Gastroesophageal sphincter (tissue), 4 donors: ENCODE data around the gene PHF2. TPM values are rescaled to one million over a fixed set of nuclear protein-coding genes. Genes with fewer than 3 reads are reported as not detected.

Experiments
- ATAC-seq: fragments of 150-250 bp; one replicate; pipeline ENCODE4 v1.9.1; 2016; ENCODE audit warnings: mild to moderate bottlenecking, moderate library complexity
- H3K27ac ChIP-seq, 4 donors: fragments of 200-600 bp; sonication (generic) in 3 of 4; 1 replicate in 3 of 4; 2 replicates in 1 of 4; pipeline ENCODE4 v1.5.1; 2016 to 2019
- H3K27me3 ChIP-seq: fragments of 200-600 bp; sonication (generic); one replicate; pipeline ENCODE4 v1.5.1; 2019
- H3K36me3 ChIP-seq, 2 donors: fragments of 200-600 bp; sonication (generic); one replicate each; pipeline ENCODE4 v1.5.1; 2019; ENCODE audit warnings: control low read depth in 1 of 2
- H3K4me1 ChIP-seq, 3 donors: fragments of 200-600 bp; sonication (generic); 1 replicate in 2 of 3; 2 replicates in 1 of 3; pipeline ENCODE4 v1.5.1; 2016 to 2019; ENCODE audit warnings: control low read depth in 2 of 3
- H3K4me3 ChIP-seq, 2 donors: fragments of 200-600 bp; sonication (generic); one replicate each; pipeline ENCODE4 v1.5.1; 2019; ENCODE audit warnings: mild to moderate bottlenecking in 1 of 2, moderate library complexity in 1 of 2
- H3K9me3 ChIP-seq, 3 donors: fragments of 200-600 bp; sonication (generic); one replicate each; pipeline ENCODE4 v1.5.1; 2017 to 2019; ENCODE audit warnings: control low read depth in 2 of 3
- EP300 ChIP-seq: sonication (generic); formaldehyde crosslinking; IDR thresholded peaks from one replicate; pipeline ENCODE4 v1.6.1; 2017; ENCODE audit warnings: antibody characterized with exemption, mild to moderate bottlenecking
- POLR2A ChIP-seq, 2 donors: fragments of 450-650 bp; IDR thresholded peaks; one replicate each; pipeline ENCODE4 v1.6.1; 2017; ENCODE audit warnings: antibody characterized with exemption in 2 of 2, mild to moderate bottlenecking in 2 of 2, moderate library complexity in 1 of 2
- POLR2AphosphoS5 ChIP-seq: sonication (generic); formaldehyde crosslinking; IDR thresholded peaks from one replicate; pipeline ENCODE4 v1.6.1; 2017; ENCODE audit warnings: antibody characterized with exemption
- WGBS, 2 donors: methylation state at CpG; one replicate each; pipeline ENCODE4 v1.1.5; 2018; ENCODE audit warnings: low coverage in 1 of 2; 5-methylcytosine and 5-hydroxymethylcytosine counted together
- total RNA-seq, 4 donors: library from RNA; depleted of rRNA; stranded (reverse); fragments of >200 nt; gene quantifications; one replicate each; pipeline ENCODE4 v1.1.0, GENCODE V29; 2016
- TF ChIP-seq, protein P1 (sequence below), 4 experiments: fragments of 200-600 bp in 2 of 4; fragments of 450-650 bp in 2 of 4; sonication (generic) in 1 of 4; IDR thresholded peaks; one replicate each; pipeline ENCODE4 v1.5.1; 2017 to 2019; ENCODE audit warnings: antibody characterized with exemption in 4 of 4, mild to moderate bottlenecking in 2 of 4, moderate library complexity in 2 of 4

Gene PHF2
- total RNA-seq, 4 donors from 2014 or later = 37.2 to 51.2 (median 39.2) TPM

GRCh38 chr9:93652604-93653592 lies 76.5 kb downstream of the PHF2 start:
- Histone ChIP-seq H3K27me3 (no peaks in the 10 kb centered on the region), H3K27ac (no peak overlapping the region), H3K4me3 (no peak overlapping the region), H3K36me3 (peaks cover 0 to 100% of the 10 kb centered on the region in 2 donors), H3K4me1 (no peaks in the 10 kb centered on the region), H3K9me3 (no peaks in the 10 kb centered on the region)
- 100% methylated on average over 1 to 3 of the region's 24 CpGs for WGBS, 2 donors
- TF ChIP-seq EP300 = no peak
- TF ChIP-seq POLR2AphosphoS5 = no peak
- no peak for ATAC-seq

DNA sequence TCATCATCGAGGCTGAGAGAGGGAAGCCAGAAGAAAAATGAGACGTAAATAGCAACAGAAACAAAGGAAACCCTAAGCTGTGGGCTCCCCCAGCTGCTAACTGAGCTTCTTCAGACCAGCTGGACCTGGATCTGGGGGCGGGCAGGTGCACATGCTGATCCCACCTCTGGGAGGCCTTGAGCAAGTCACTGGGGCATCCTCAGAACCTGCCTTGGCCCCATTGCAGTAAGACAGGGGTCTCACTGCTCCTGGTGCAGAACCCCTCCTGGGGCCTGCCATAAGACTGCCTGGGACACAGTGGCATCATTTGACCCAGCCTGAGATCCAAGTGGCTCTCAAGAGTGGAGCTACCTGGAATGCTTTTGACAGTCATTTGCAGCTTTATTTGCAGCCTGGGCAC lies 77.4 kb downstream of the PHF2 start:
- H3K27me3 ChIP-seq = no peaks in the 10 kb centered on the region
- no peak overlapping the region for H3K4me3 ChIP-seq
- 64 to 72% methylated on average over 2 of the region's 3 CpGs for WGBS, 2 donors
- ATAC-seq = no peak
- TF ChIP-seq POLR2A (IDR thresholded peaks at IDR 0.05) (no peak), EP300 (no peak), POLR2AphosphoS5 (no peak)
- TF ChIP-seq, protein P1, sequence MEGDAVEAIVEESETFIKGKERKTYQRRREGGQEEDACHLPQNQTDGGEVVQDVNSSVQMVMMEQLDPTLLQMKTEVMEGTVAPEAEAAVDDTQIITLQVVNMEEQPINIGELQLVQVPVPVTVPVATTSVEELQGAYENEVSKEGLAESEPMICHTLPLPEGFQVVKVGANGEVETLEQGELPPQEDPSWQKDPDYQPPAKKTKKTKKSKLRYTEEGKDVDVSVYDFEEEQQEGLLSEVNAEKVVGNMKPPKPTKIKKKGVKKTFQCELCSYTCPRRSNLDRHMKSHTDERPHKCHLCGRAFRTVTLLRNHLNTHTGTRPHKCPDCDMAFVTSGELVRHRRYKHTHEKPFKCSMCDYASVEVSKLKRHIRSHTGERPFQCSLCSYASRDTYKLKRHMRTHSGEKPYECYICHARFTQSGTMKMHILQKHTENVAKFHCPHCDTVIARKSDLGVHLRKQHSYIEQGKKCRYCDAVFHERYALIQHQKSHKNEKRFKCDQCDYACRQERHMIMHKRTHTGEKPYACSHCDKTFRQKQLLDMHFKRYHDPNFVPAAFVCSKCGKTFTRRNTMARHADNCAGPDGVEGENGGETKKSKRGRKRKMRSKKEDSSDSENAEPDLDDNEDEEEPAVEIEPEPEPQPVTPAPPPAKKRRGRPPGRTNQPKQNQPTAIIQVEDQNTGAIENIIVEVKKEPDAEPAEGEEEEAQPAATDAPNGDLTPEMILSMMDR (IDR thresholded peaks at IDR 0.05) = no peak
- no peak overlapping the region for H3K27ac ChIP-seq
- peaks cover 0 to 100% of the 10 kb centered on the region in 2 donors for H3K36me3 ChIP-seq
- no peaks in the 10 kb centered on the region for H3K4me1 ChIP-seq
- H3K9me3 ChIP-seq = no peaks in the 10 kb centered on the region

DNA sequence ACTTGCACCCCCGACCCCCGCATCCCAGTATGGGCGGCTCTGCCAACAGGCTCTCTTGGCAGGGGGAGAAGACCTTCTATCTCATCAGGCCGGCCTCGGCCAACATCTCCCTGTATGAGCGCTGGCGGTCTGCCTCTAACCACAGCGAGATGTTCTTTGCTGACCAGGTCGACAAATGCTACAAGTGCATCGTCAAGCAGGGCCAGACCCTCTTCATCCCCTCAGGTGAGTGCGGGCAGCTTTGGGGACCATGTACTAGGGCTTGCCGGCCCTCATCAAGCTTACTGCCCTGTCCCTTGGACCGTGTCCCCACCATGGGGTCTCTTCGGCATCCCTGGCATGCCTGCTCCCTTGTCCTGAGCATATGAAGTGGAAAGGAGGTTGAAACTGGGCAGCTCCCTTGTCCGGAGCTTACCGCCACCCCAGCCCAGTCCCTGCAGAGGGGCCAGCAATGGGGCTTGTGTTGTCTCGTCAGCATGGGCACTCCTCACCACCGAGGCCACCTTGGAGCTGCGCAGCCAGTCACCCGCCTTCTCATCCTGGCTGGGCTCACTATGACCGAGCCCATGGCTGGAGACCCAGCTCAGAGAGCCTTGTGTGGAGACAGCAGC lies 78.1 kb downstream of the PHF2 start:
- no peak overlapping the region for H3K4me3 ChIP-seq
- 100% methylated on average over 2 of the region's 21 CpGs; no CpG with 5 or more reads in 1 of the 2 donors for WGBS, 2 donors
- H3K27me3 ChIP-seq = no peaks in the 10 kb centered on the region
- H3K36me3 ChIP-seq = peaks cover 0 to 100% of the 10 kb centered on the region in 2 donors
- ATAC-seq = no peak
- no peak overlapping the region for H3K27ac ChIP-seq
- no peaks in the 10 kb centered on the region for H3K9me3 ChIP-seq
- no peaks in the 10 kb centered on the region for H3K4me1 ChIP-seq
- TF ChIP-seq POLR2A (IDR thresholded peaks at IDR 0.05) (no peak), POLR2AphosphoS5 (no peak), EP300 (no peak)
- TF ChIP-seq, protein P1 (IDR thresholded peaks at IDR 0.05) = no peak

GRCh38 chr9:93655621-93656425 lies 79.4 kb downstream of the PHF2 start:
- no CpG with 5 or more reads among the region's 22 CpGs for WGBS, 2 donors
- Histone ChIP-seq H3K4me3 (no peak overlapping the region), H3K27ac (no peak overlapping the region), H3K4me1 (no peaks in the 10 kb centered on the region), H3K36me3 (peaks cover 0 to 100% of the 10 kb centered on the region in 2 donors), H3K9me3 (no peaks in the 10 kb centered on the region), H3K27me3 (no peaks in the 10 kb centered on the region)
- TF ChIP-seq POLR2A (IDR thresholded peaks at IDR 0.05) = no peak
- no peak for TF ChIP-seq EP300
- TF ChIP-seq, protein P1 (IDR thresholded peaks at IDR 0.05) = no peak
- no peak for TF ChIP-seq POLR2AphosphoS5
- ATAC-seq = no peak
